Daoy (cell line): ENCODE data around the gene ZRANB3. TPM values are rescaled to one million over a fixed set of nuclear protein-coding genes. Genes with fewer than 3 reads are reported as not detected.
A peak's percentile ranks its signal among the peaks of the same experiment; 100 is the strongest.
"Not testable (repeated sequence)": the region's sequence is repeated elsewhere in the genome, so short reads cannot be mapped to it uniquely, and the experiment has no call there.

ENCODE experiments used
- DNase-seq: peaks from one replicate; pipeline ENCODE4 v3.0.0-alpha.2; 2015; ENCODE audit warnings: low read depth
- total RNA-seq: library from RNA; depleted of rRNA; stranded (reverse); fragments of >200 nt; shearing (Covaris generic); gene quantifications from 2 replicates; pipeline ENCODE4 v1.2.3, GENCODE V29; 2014; rRNA removed

Gene ZRANB3
- 11.7 and 14.0 TPM in 2 replicates for total RNA-seq

DNA sequence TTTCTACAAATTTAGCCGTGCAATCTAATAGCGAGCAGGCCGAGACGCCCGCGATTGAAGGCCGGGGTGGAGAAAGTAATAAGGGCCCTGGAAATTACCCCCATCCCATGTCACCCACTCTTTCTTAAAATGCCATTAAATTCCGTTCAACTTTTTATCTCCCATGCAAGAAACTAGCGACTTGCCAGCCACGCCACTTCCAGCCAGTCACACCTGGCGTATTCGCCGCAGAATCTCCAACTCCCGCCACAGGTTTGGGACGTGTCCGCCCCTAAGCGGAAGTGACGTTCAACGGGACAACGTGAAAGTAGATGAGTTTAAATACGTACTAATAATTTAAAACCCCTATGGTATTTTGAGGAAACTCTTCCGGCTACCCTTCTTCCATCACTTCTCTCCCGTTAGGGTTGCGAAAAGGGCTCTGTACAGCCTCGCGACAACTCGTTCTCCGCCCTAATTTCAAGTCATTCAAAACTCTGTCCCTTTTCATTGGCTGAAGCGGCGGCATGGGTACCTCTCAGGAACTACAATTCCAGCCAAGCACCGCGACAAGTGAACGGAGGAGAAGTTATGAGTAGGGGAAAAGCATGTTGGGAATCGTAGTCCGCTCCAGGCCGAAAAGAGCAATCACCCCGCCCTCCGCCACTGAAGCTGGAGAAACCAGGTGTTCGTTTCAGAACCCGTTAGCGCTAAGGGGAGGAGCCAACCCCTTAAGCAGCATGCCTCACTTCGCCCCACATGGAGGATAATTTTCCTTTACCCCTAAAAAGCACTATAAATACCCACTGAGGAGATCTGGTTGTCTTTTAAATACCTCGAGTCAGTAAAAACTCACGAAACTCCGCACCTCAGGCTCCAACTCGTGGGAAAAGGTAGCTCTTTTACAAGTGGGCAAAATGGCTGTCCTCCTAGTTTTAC, at the start of gene ZRANB3:
ZRANB3 (minus strand) TSS at position 906 of the 918 bp plus-strand sequence.
- DNase-seq, result peak; percentile 97

DNA sequence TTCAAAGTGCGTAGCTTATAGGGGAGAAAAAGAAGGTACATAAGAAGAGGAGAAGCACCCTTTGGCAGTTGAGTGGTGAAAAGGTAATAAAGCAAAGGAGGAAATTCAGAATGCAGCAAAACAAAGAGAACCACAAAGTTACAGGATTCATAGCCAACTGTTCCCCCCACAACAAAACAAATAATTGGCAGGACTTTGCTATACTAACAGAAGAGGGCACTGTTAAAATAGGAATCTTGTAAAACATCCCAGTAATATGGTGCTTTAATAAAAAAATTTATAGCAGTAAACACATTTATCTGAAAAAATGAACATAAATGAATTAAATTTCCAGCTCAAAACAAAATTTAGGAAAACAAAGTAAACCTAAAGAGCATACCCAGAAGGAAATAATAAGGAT, 42.6 kb upstream of the ZRANB3 start:
- no peak for DNase-seq

DNA sequence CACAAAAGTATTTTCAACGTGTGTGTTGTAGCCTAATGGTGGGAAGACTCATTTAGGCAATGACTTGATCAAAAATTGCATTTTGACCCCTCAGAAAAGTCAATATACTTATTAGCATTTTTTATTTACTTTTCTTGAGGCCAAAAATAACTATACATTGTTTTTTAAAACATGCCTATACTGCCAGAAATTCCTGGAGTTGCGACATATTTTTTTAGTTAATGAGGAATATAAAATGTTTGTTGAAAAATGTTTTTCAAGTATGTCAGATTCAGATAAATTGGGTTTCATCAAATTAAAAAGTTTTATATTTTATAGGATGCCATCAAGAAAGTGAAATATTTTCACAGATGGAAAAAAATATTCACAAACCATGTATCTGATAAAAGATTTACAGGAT, 39.9 kb upstream of the ZRANB3 start:
- no peak for DNase-seq

DNA sequence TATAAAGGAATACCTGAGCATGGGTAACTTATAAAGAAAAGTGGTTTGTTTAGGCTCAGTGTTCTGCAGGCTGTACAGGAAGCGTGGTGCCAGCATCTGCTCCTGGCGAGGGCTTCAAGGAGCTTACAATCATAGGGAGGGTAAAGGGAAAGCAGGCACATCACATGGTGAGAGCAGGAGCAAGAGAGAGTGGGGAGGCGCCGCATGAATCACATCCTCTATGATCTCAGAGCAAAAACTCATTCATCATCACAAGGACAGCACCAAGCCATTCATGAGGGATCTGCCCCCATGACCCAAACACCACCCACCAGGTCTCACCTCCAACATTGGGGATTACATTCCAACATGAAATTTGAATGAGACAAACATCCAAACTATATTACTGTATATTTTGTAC, 32.8 kb upstream of the ZRANB3 start:
- DNase-seq, result peak; percentile 35

DNA sequence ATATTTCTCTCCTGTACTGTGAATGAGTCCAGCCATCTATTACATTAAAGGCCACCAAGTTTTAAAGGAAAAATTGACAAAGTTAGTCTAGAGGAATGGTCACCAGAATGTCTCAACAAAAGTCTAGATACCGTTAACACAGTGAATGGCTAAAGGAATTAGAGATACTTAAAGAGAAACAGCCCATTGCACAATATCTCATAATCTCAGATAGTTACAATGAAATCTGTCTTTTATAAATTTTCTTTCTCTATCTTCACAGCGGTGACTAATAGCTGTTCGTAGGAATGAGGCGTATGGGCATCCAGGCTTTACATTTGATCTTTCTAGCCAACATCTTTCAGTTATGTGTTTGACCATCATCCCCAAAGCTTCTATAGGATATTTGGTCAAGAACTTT, 30.9 kb upstream of the ZRANB3 start:
- DNase-seq, result no peak

DNA sequence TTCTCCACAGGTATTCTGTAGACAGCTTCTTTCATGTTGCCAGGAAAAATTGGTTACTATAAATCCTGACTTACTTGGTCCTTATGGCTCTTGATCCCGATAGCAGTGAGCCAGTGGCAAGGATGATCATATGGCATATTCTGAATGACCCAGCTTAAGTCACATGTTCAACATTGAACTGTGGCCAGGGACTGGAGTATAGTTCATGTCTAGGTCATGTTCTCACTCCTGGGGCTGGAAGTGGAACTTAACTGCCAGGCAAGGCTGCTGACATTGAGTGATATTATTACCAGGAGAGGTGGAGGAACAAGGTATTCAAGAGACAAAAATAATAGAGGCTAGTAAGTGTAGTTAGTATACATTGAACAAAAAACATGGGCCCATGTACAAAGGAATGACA, 26.5 kb upstream of the ZRANB3 start:
- DNase-seq, result no peak

DNA sequence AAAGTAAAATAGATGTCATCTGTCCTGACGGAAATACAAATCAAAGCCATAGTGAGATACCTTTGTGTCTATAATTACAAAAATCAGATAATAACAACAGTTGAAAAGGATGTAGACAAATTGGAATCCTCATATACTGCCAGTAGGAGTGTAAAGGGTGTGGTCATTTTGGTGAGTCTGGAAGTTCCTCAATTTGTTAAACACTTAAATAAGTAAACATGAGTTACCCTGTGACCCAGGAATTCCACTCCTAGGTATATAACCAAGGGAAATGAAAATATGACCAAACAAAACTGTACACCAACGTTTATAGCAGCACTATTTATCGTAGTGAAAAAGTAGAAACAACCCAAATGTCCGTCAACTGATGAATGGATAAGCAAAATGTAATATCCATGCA, 24.3 kb upstream of the ZRANB3 start:
- no peak for DNase-seq

DNA sequence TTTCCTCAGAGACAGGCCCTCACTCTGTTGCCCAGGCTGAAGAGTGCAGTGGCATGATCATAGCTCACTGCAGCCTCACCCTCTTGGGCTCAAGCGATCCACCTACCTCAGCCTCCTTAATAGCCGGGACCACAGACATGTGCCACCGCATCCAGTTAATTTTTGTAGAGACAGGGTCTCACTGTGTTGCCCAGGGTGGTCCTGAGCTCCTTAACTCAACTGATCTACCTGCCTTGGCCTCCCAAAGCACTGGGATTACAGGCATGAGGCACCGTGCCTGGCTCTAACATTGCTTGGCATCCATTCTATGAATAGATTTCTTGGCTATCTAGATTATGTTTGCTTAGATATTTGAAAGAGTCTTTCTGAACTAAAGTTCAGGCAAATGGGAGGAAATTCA, 21.9 kb upstream of the ZRANB3 start:
- no peak for DNase-seq

DNA sequence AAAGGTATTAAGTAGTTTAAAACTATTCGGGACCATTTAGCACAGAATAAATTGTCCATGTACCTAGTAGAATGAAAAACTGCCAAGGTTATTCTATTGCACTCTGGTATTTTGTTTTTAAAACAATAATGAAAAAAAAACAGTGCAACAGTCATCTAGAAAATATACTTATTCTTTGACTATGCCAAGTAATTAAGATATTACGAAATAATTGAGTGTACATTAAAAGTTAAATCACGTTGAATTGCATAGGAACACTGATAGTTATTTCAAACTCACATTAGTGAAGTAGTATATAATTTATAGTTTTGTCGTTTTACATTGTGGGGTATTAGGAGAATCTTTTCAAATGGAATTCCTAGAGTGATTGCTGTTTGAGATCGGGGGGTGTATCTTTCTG, 20.3 kb upstream of the ZRANB3 start:
- no peak for DNase-seq

DNA sequence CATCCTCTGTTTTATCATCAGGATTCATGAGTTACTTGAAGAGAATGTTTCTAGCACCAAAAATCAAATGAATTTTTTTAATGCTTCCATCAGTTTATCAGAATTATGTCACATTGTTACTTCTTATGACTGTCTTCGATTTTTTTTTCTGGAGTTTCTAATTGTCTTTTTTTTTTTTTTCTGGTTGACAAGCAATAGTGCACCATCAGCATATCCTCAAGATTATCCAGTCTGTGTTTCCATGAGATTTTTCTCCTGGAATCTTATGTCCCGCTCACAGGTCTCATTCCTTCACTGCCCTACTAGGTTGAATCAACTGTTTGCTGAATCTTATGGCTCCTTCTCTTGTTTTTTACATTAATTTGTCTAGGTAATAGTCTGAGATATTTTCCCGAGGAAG, 16.3 kb upstream of the ZRANB3 start:
- DNase-seq, result no peak

DNA sequence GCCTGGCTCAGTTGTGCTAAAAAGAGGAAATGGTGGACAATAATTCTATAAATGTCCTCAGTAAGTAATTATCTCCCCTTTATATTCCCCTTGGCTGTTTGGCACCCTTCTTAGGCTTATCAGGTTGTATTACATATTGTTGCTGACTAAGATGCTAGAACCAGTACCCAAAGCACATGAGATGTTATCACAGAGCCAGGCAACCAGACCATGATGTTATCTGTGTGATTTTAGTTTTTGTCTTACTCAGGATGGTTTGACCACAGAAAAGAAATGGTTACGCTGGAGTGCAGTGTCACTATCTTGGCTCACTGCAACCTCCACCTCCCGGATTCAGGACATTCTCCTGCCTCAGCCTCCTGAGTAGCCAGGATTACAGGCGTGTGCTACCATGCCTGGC, 15.4 kb upstream of the ZRANB3 start:
- no peak for DNase-seq

DNA sequence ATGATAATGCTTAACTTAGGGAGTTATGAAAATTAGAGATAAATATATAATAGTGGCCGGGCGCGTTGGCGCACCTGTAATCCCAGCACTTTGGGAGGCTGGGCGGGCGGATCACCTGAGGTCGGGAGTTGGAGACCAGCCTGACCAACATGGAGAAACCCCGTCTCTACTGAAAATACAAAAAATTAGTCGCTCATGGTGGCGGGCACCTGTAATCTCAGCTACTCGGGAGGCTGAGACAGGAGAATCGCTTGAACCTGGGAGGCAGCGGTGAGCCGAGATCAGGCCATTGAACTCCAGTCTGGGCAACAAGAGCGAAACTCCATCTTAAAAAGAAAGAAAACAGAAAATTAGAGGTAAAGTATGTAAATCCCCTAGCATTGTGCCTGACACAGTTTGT, 2.5 kb upstream of the ZRANB3 start:
- DNase-seq, result not testable (repeated sequence)

DNA sequence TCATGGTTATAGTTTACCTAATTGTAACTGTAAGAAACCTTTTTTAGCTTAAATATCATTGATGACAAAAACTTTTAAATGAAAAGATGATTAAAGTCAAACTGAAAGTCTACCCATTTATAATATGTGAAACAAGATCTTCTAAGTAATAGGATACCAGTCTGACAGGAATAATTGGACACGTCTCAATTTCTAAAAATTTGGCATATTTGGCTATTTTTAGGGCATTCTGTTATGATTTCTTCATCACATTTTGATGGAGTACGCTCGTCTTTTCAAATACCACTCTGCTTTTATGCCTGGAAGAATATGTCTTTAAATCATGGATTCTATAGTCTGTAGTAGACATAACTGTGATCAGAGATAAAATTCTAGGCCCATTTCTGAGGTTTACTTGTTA, 1.6 kb upstream of the ZRANB3 start:
- DNase-seq, result no peak

DNA sequence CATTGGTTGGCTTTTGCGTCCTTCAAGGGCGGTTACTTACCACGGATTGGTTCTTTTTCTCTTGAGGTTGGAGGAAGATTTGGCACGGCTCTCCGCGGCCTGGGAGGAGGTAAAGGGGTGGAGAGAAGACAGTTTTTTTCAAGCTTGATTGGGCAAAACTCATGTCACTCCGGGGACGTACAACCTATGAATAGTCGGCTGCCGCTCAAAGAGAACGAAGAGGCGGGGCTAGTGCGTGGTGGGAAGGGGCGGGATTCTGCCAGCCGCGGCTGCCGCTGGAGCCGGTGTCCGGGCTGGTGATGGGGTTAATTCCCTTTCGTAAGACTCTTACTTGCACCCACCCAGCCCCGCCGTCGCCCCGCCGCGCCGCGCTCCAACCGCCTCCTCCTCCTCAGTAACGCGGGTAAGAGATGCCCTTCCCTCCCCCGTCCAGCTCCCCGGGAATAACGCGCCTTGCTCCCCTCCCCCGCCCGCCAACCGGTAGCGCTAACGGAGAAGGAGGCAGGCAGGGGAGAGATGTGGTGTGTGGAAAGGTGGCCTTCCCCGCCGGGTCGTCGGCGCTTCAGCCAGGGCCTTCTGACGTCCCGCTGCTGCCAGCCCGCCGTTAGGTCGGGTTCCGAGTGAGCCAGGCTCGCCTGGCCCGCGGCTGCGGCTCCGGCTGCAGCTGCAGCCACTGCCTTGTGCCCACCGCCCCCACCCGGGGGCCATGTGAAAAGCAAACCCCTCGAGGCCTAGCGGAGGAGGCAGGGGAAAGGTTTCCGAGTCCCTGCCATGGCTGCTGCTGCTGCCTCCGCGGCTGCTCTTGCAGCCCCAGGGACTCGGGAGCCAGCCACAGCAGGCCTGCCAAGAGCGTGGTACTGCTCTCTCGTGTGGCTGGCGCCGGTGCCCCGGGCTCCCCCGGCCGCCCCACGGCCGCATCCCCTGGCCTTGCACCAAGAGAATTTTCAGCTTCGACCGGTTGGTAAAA, 496 bp upstream of the ZRANB3 start, which contains the start of gene R3HDM1:
R3HDM1 (plus strand) TSS at position 254 of the 967 bp plus-strand sequence. CDS start 73,362 bp downstream, outside the sequence.
- DNase-seq, result peak; percentile 98

DNA sequence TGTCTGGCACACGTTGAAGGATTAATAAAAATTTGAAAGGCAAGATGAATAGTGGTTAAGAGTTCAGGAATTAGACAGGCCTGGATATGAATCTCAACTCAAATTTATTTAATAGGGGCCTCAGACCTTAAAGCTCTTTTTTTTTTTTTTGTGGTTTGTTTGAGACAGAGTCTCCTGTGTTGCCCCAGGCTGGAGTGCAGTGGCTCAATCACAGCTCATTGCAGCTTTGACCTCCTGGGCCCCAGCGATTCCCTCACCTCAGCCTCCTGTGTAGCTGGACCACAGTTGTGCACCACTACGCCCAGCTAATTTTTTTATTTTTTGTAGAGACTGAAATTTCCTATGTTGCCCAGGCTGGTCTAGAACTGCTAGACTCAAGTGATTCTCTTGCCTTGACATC, 3.0 kb downstream of the ZRANB3 start:
- DNase-seq, result no peak

DNA sequence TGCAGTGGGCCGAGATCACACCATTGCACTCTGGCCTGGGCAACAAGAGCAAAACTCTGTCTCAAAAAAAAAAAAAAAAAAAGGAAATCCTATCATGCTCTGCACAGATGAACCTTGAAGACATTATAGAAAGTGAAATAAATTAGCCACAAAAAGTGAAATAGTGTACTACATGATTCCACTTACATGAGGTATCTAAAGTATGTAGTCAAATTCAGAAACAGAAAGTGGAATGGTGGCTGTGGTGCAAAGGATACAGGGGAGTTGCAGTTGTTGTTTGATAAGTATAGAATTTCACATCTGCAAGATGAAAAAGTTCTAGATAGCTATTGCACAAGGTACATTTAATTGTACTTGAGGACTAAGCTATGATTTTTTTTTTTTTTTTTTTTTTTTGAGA, 5.2 kb downstream of the ZRANB3 start:
- DNase-seq, result no peak

DNA sequence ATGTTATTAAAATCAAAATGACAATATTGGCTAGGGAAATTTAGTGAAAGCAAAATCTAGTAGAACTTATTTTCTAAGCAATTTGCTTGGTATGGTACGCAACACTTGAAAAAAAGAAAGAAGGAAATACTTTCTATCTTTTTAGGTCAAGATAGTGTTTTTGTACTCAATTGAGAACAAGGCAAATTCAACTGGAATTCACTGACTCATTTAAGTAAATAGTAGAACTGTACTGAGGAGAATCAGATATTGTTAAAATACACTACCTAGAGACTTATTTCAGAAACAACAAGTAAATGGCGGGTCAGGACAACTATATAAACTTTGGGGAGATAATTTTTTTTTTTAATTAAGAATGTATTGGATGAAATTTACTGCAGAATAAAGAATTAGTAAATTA, 18.9 kb downstream of the ZRANB3 start:
- DNase-seq, result no peak

DNA sequence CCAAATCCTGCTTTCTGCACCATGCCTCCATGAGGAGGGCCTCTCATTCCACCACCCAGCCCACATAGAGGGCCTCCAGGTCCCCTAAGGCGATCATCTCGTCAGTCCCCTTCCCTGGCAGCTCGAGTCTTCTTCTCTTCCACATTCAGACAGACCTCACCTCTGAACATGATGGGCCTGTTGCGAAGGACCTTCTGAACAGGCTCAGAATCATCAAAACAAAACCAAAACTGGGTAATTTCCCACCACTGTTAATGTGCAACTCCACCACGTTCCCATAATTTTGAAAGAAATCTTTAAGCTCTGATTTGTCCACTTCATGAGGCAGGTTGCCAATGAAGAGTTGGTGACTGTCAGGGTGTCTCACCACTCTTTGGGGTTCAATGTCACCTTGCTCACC, 20.4 kb downstream of the ZRANB3 start:
- no peak for DNase-seq

DNA sequence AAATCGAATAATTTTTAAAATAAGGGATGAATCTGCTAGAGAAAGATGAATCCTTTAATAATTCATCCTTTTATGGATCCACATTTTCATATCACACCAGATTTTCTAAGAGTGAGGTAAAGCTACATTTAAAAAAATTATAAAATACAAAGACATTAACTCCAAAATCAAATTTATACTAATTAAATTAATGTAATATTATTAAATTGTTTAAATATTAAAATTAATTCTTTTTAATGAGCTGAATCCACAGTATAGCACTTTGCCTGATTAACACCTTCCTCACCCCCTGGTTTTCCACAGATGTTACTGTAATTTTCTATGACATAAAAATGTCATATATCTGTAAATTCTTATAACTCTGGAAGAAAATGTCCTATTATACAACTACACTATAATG, 26.2 kb downstream of the ZRANB3 start:
- no peak for DNase-seq

DNA sequence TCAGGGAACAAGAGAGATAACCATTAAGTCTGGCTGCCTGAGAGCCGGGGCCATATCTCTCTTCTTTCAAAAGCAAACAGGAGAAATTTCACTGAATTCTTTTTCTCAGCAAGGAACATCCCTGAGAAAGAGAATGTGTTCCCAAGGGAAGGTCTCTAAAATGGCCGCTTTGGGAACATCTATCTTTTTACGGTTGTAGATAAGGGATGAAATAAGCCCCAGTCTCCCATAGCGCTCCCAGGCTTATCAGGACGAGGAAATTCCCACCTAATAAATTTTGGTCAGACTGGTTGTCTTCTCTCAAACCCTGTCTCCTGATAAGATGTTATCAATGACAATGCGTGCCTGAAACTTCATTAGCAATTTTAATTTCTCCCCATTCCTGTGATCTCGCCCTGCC, 32.4 kb downstream of the ZRANB3 start:
- not testable (repeated sequence) for DNase-seq

DNA sequence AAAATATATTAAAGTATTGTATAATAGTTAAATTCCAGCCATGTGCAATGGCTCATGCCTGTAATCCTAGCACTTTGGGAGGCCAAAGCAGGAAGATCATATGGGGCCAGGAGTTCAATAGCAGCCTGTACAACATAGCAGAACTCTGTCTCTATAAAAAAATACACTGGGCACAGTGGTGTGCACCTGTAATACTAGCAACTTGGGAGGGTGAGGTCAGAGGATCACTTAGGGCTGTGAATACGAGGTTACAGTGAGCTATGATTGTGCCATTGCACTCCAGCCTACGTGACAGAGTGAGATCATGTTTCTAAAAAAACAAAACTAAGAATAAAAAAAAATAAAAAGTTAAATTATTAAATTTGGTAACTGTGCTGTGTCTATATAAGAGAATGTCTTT, 36.1 kb downstream of the ZRANB3 start:
- no peak for DNase-seq

DNA sequence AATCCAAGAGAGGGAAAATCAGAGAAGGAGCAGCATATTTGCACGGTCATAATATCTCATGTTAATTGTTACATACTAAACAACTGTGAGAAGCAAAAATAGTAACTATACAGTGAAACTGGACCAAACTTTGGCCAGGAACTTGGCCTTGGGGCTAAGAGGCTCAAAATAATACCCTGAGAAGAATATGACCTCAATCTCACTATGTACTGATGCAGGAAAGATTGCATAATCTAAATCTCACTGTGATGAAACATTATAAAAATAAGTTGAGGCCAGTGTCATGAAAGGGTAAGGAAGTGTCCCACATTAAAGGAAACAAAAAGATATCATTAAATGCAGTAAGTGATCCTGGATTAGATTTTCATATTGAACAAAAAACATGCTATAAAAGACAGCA, 36.5 kb downstream of the ZRANB3 start:
- DNase-seq, result no peak

DNA sequence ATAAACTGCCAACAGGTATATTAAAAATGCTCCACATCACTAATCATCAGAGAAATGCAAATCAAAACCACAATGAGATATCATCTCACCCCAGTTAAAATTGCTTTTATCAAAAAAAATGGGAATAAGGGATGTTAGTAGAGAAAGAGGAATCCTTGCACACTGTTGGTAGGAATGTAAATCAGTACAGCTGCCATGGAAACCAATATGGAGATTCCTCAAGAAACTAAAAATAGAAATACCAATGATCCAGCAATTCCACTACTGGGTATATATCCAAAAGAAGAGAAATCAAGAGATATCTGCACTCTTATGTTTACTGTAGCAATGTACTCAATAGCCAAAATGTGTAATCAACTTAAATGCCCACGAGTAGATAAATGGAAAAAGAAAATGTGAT, 40.6 kb downstream of the ZRANB3 start:
- DNase-seq, result no peak
